ENCODE results near the gene RO60. TPM values are rescaled to one million over a fixed set of nuclear protein-coding genes. Genes with fewer than 3 reads are reported as not detected.

RO60 gene
- polyA plus RNA-seq, 1 of the 3 experiments (the other 2 are of a cell fraction) = 6.4 TPM

- H3K9me3 ChIP-seq = no peaks in the 10 kb centered on the region
Observed at GRCh38 chr1:193030280-193030679, 29.1 kb upstream of the RO60 start.

More at GRCh38 chr1:193030280-193030679, 29.1 kb upstream of the RO60 start:
- Histone ChIP-seq H3K27ac (ENCODE audit: low read depth in 2 of 2, low read length in 1 of 2) (no peak overlapping the region), H3K9me2 (no peaks in the 10 kb centered on the region), H3K4me2 (no peak overlapping the region), H3K79me2 (ENCODE audit: insufficient read depth) (peaks cover 49% of the 10 kb centered on the region), H2AFZ (ENCODE audit: low read depth) (no peak overlapping the region), H3K4me3 (ENCODE audit: low read depth in 2 of 2, low read length in 1 of 2) (no peak overlapping the region), H4K20me1 (ENCODE audit: insufficient read depth) (no peaks in the 10 kb centered on the region), H3K9ac (no peak overlapping the region), H3K36me3 (replicated peaks in 1 of 2; ENCODE audit: control insufficient read depth in 1 of 2, insufficient read depth in 2 of 2, low read length in 1 of 2) (peaks cover 26 to 45% of the 10 kb centered on the region in 2 experiments), H3F3A (replicated peaks; ENCODE audit: insufficient read depth) (peaks cover 3% of the 10 kb centered on the region), H3K4me1 (ENCODE audit: control insufficient read depth in 1 of 2, insufficient read depth in 2 of 2, low read depth in 1 of 2, low read length in 1 of 2) (no peaks in the 10 kb centered on the region; a peak in 2 of 4 replicates), H3K27me3 (ENCODE audit: insufficient read depth) (no peaks in the 10 kb centered on the region)
- no peak for DNase-seq
- TF ChIP-seq TAF1 (IDR thresholded peaks at IDR 0.05; ENCODE audit: borderline replicate concordance, low read depth, low read length) = no peak
- TF ChIP-seq TCF12 (IDR thresholded peaks at IDR 0.05) = no peak
- no peak for TF ChIP-seq IRF3 (IDR thresholded peaks at IDR 0.05; ENCODE audit: low read depth, low read length)
- TF ChIP-seq USF2 (IDR thresholded peaks at IDR 0.05; ENCODE audit: borderline replicate concordance, low read depth, low read length) = no peak
- TF ChIP-seq RFX5 (IDR thresholded peaks at IDR 0.05; ENCODE audit: low read length) = no peak
- TF ChIP-seq FOSL2 (IDR thresholded peaks at IDR 0.05; ENCODE audit: borderline replicate concordance, low read depth) = no peak
- TF ChIP-seq CTCF (IDR thresholded peaks at IDR 0.05) = no peak
- TF ChIP-seq CHD2 (IDR thresholded peaks at IDR 0.05; ENCODE audit: low read length, partially characterized antibody) = no peak
- no peak for TF ChIP-seq RCOR1 (IDR thresholded peaks at IDR 0.05; ENCODE audit: low read length)
- TF ChIP-seq PBX3 (IDR thresholded peaks at IDR 0.05) = no peak
- no peak for TF ChIP-seq GATA2 (CRISPR knock-in tag; IDR thresholded peaks at IDR 0.05)
- TF ChIP-seq MEF2A (IDR thresholded peaks at IDR 0.05; ENCODE audit: borderline replicate concordance, low read depth) = no peak
- TF ChIP-seq RXRA (IDR thresholded peaks at IDR 0.05; ENCODE audit: borderline replicate concordance, low read depth) = no peak
- TF ChIP-seq GABPA (IDR thresholded peaks at IDR 0.05; ENCODE audit: low read depth) = no peak
- WGBS (ENCODE audit: low lambda C conversion rate) = 44% methylated on average over 1 of the region's 1 CpG
- CTCF ChIA-PET = interaction anchor here (0.6 to 2.0 kb wide), 8 partner anchors 9 to 557 kb away, joined by 3 to 9 read pairs (median 3); no protein-coding TSS in a partner anchor
- POLR2A ChIA-PET = no interaction called here
